ENCODE results near the gene USP33.

- TF ChIP-seq CTCF (IDR thresholded peaks at IDR 0.05; ENCODE audit: low read depth, low read length, poor library complexity, severe bottlenecking) (no peak), EZH2phosphoT487 (IDR thresholded peaks at IDR 0.05; ENCODE audit: borderline replicate concordance, low read length) (no peak)
Observed at GRCh38 chr1:77768006-77768405, 8.4 kb upstream of the USP33 start.

Measured in DOHH2 (cell line).